Endothelial cell of umbilical vein (primary cell): Measurements from ENCODE around the gene TMEM252. TPM values are rescaled to one million over a fixed set of nuclear protein-coding genes. Genes with fewer than 3 reads are reported as not detected.

ENCODE experiments used
- BruUV-seq: library from RNA; stranded (reverse); fragments of 400-500 nt; replicated peaks from 2 replicates; lab custom pipeline; 2021; lab: Mats Ljungman, UMichigan
- CTCF ChIA-PET: fragments of 300-600, 350-600 bp; sonication (Branson Sonifier 250); formaldehyde crosslinking; loops from one replicate; lab custom pipeline; 2021; ENCODE audit warnings: antibody characterized with exemption, inconsistent platforms; lab: Charles Lee
- POLR2A ChIA-PET: fragments of 300-600, 350-600 bp; sonication (Branson Sonifier 250); formaldehyde crosslinking; loops from one replicate; lab custom pipeline; 2021; ENCODE audit warnings: antibody characterized with exemption, inconsistent platforms; lab: Charles Lee
- DNase-seq: peaks from one replicate; pipeline ENCODE4 v3.0.0-alpha.2; 2011; ENCODE audit warnings: low read depth, low spot score
- FAIRE-seq: peaks from 2 replicates; lab custom pipeline; 2011; peaks lifted over from hg19 to GRCh38; lab: Jason Lieb, UNC
- H2AFZ ChIP-seq: 2 replicates; pipeline ENCODE4 v1.6.0; 2012; ENCODE audit warnings: low read depth, low read length, control low read depth, inconsistent platforms
- H3K27ac ChIP-seq: 2 replicates; pipeline ENCODE4 v1.5.1; 2011; ENCODE audit warnings: low read depth, mild to moderate bottlenecking, control low read depth, low read length, moderate library complexity; ENCODE audit not compliant: insufficient read depth
- H3K27me3 ChIP-seq, 2 experiments: 2 replicates each; pipeline versions ENCODE4 v1.6.0 to v1.6.1; 2011; ENCODE audit warnings: low read length in 2 of 2, mixed read lengths in 1 of 2; ENCODE audit not compliant: control insufficient read depth in 2 of 2, insufficient read depth in 2 of 2
- H3K36me3 ChIP-seq, 2 experiments: 2 replicates in 1 of 2; 3 replicates in 1 of 2; pipeline ENCODE4 v1.5.1; 2011; ENCODE audit warnings: low read length in 2 of 2, mild to moderate bottlenecking in 1 of 2, moderate library complexity in 1 of 2; ENCODE audit not compliant: control insufficient read depth in 2 of 2, insufficient read depth in 2 of 2; ENCODE audit errors: extremely low read depth in 1 of 2
- H3K4me1 ChIP-seq: 3 replicates; pipeline ENCODE4 v1.5.1; 2011; ENCODE audit warnings: mild to moderate bottlenecking, low read length; ENCODE audit not compliant: control insufficient read depth, insufficient read depth; ENCODE audit errors: extremely low read depth
- H3K4me2 ChIP-seq: 2 replicates; pipeline ENCODE4 v1.6.1; 2011; ENCODE audit warnings: low read length, control low read depth, mixed read lengths; ENCODE audit not compliant: insufficient read depth
- H3K4me3 ChIP-seq, 3 experiments: fragments of 200-600 bp in 1 of 3; sonication (generic), shearing (Covaris generic) in 1 of 3; replicated peaks in 1 of 3; 2 replicates each; pipeline ENCODE4 v1.5.1; 2011 to 2016; ENCODE audit warnings: control low read depth in 3 of 3, low read length in 3 of 3, mild to moderate bottlenecking in 2 of 3, inconsistent platforms in 1 of 3, low read depth in 1 of 3, moderate library complexity in 1 of 3; ENCODE audit not compliant: insufficient read depth in 1 of 3
- H3K79me2 ChIP-seq: 2 replicates; pipeline ENCODE4 v1.6.0; 2012; ENCODE audit warnings: low read length, inconsistent platforms; ENCODE audit not compliant: control insufficient read depth, insufficient read depth
- H3K9ac ChIP-seq: replicated peaks from 2 replicates; pipeline ENCODE3; 2011; ENCODE audit warnings: low read length, control low read depth; ENCODE audit not compliant: insufficient read depth; ENCODE audit errors: extremely low read depth
- H3K9me1 ChIP-seq: replicated peaks from 3 replicates; pipeline ENCODE4 v1.6.0; 2011; ENCODE audit warnings: mild to moderate bottlenecking, low read length; ENCODE audit not compliant: control insufficient read depth, insufficient read depth; ENCODE audit errors: extremely low read depth
- H3K9me3 ChIP-seq: replicated peaks from 2 replicates; pipeline ENCODE4 v1.5.1; 2012; ENCODE audit warnings: low read length, inconsistent platforms; ENCODE audit not compliant: control insufficient read depth, insufficient read depth
- H4K20me1 ChIP-seq: replicated peaks from 2 replicates; pipeline ENCODE3; 2011; ENCODE audit warnings: mild to moderate bottlenecking, low read length; ENCODE audit not compliant: control insufficient read depth, insufficient read depth; ENCODE audit errors: extremely low read depth
- CTCF ChIP-seq, 2 donors: IDR thresholded peaks; 1 replicate in 1 of 2; 2 replicates in 1 of 2; pipeline ENCODE4 v1.5.1; 2011; ENCODE audit warnings: low read length in 2 of 2, mild to moderate bottlenecking in 2 of 2, moderate library complexity in 2 of 2, control low read depth in 1 of 2, inconsistent platforms in 1 of 2, low read depth in 1 of 2; ENCODE audit not compliant: insufficient read depth in 1 of 2; ENCODE audit errors: extremely low read depth in 1 of 2
- EZH2 ChIP-seq: IDR thresholded peaks from 2 replicates; pipeline ENCODE4 v1.6.1; 2012; ENCODE audit warnings: borderline replicate concordance, low read depth, mild to moderate bottlenecking, moderate library complexity, low read length, inconsistent platforms; ENCODE audit not compliant: severe bottlenecking
- FOS ChIP-seq: IDR thresholded peaks from 2 replicates; pipeline ENCODE4 v1.6.1; 2011; ENCODE audit warnings: mild to moderate bottlenecking, low read length, moderate library complexity, borderline replicate concordance; ENCODE audit not compliant: insufficient read depth
- GATA2 ChIP-seq: IDR thresholded peaks from 2 replicates; pipeline ENCODE4 v1.7.0; 2011; ENCODE audit warnings: low read depth, mild to moderate bottlenecking, moderate library complexity, mixed read lengths, low read length; ENCODE audit not compliant: insufficient read length, insufficient read depth
- JUN ChIP-seq: IDR thresholded peaks from 2 replicates; pipeline ENCODE4 v1.6.1; 2011; ENCODE audit warnings: borderline replicate concordance, low read depth; ENCODE audit not compliant: insufficient read length, insufficient read depth
- MAX ChIP-seq: IDR thresholded peaks from 2 replicates; pipeline ENCODE4 v1.6.1; 2011; ENCODE audit not compliant: insufficient read depth, insufficient read length
- MYC ChIP-seq: IDR thresholded peaks from one replicate; pipeline ENCODE4 v1.6.1; 2011; ENCODE audit warnings: mild to moderate bottlenecking, low read depth, low read length
- POLR2A ChIP-seq: IDR thresholded peaks from 2 replicates; pipeline ENCODE4 v1.6.1; 2012; ENCODE audit warnings: low read depth, mild to moderate bottlenecking, control low read depth, low read length
- POLR2AphosphoS5 ChIP-seq: IDR thresholded peaks from 2 replicates; pipeline ENCODE4 v1.6.1; 2012; ENCODE audit warnings: low read depth, mild to moderate bottlenecking, control low read depth, low read length, moderate library complexity; ENCODE audit not compliant: insufficient read depth
- dilution Hi-C: fragments of 300-500 bp; cut with MboI; formaldehyde crosslinking; loops from one replicate; pipeline ENCODE4 v1.15.0; 2019; ENCODE audit warnings: low sequenced_read_pairs; ENCODE audit not compliant: extremely low pct_ligation_motif_present
- intact Hi-C: fragments of 100-400 bp; cut with micrococcal nuclease; formaldehyde crosslinking; loops from one replicate; pipeline ENCODE4 v1.10.0; 2022
- polyA plus RNA-seq, 4 experiments: library from polyadenylated mRNA; depleted of rRNA in 3 of 4; stranded (reverse) in 3 of 4; unstranded in 1 of 4; fragments of >200 nt; gene quantifications; 2 replicates each; pipeline versions ENCODE4 v1.2.1 to v1.2.3, GENCODE V29; 2011 to 2012; ENCODE audit warnings: missing spikeins in 1 of 4
- total RNA-seq: library from RNA; stranded (reverse); gene quantifications from 2 replicates; pipeline ENCODE4 v1.2.3, GENCODE V29; 2021

Gene TMEM252
- total and polyA plus RNA-seq, 2 donors (not counting 3 experiments of a cell fraction or from before 2014, with no cell fraction given): not detected

GRCh38 chr9:68574150-68574549 lies 33.5 kb upstream of the TMEM252 start:
- CTCF ChIA-PET: interaction anchor here (1.7 kb wide), 1 partner anchor 12 kb away, joined by 6 read pairs; no protein-coding TSS in a partner anchor
- H3K9me1 ChIP-seq: no peaks in the 10 kb centered on the region
- TF ChIP-seq MYC (no peak), POLR2AphosphoS5 (no peak), MAX (no peak), EZH2 (no peak)
- no peaks in the 10 kb centered on the region for H3K36me3 ChIP-seq
- no peaks in the 10 kb centered on the region for H3K9me3 ChIP-seq
- no peaks in the 10 kb centered on the region for H3K4me1 ChIP-seq
- BruUV-seq: no TSS peak
- H3K4me3 ChIP-seq: no peak overlapping the region
- no peaks in the 10 kb centered on the region for H3K79me2 ChIP-seq
- no peak overlapping the region for H3K4me2 ChIP-seq
- dilution Hi-C loops (no loop called here), intact Hi-C loops (no loop called here)
- H2AFZ ChIP-seq: no peak overlapping the region
- POLR2A ChIA-PET: no interaction called here
- H3K9ac ChIP-seq: no peak overlapping the region
- DNase-seq: no peak
- no peak overlapping the region for H3K27ac ChIP-seq
- no peaks in the 10 kb centered on the region for H4K20me1 ChIP-seq
- H3K27me3 ChIP-seq: no peaks in the 10 kb centered on the region
- no peak for FAIRE-seq

GRCh38 chr9:68567565-68567964 lies 26.9 kb upstream of the TMEM252 start:
- Histone ChIP-seq H2AFZ (no peak overlapping the region), H3K4me3 (no peak overlapping the region), H3K27me3 (no peaks in the 10 kb centered on the region), H3K4me2 (no peak overlapping the region), H4K20me1 (no peaks in the 10 kb centered on the region), H3K4me1 (no peaks in the 10 kb centered on the region), H3K9ac (no peak overlapping the region), H3K79me2 (no peaks in the 10 kb centered on the region), H3K36me3 (no peaks in the 10 kb centered on the region), H3K9me1 (no peaks in the 10 kb centered on the region), H3K9me3 (no peaks in the 10 kb centered on the region), H3K27ac (no peak overlapping the region)
- no TSS peak for BruUV-seq
- FAIRE-seq (no peak), DNase-seq (no peak)
- ChIA-PET CTCF (interaction anchor here (0.9 to 2.0 kb wide), 7 partner anchors 8 to 432 kb away, joined by 3 to 8 read pairs (median 6); no protein-coding TSS in a partner anchor), POLR2A (no interaction called here)
- TF ChIP-seq FOS (no peak), MAX (no peak), POLR2AphosphoS5 (no peak), GATA2 (no peak), JUN (no peak), POLR2A (no peak), MYC (no peak), CTCF (IDR thresholded peaks at IDR 0.05; ENCODE audit: extremely low read depth in 1 of 2, insufficient read depth in 1 of 2, low read depth in 1 of 2, low read length in 2 of 2) (no peak), EZH2 (no peak)
- intact Hi-C loops (no loop called here), dilution Hi-C loops (no loop called here)
